Lung (tissue), 12 donors: ENCODE data around the gene IL18BP. TPM values are rescaled to one million over a fixed set of nuclear protein-coding genes. Genes with fewer than 3 reads are reported as not detected.

Experiments
- ATAC-seq: fragments of 200-7000 bp; cut with Tn5 transposase; one replicate; pipeline ENCODE4 v1.9.1; 2020; ENCODE audit warnings: moderate number of reproducible peaks; ENCODE audit not compliant: insufficient read depth, low FRiP score
- DNase-seq, 3 donors: peaks; one replicate each; pipeline ENCODE4 v3.0.0-alpha.2; 2013 to 2017
- H3K27ac ChIP-seq, 2 donors: one replicate each; pipeline ENCODE4 v1.5.1; 2013; ENCODE audit warnings: mild to moderate bottlenecking in 2 of 2, moderate library complexity in 2 of 2, control low read depth in 1 of 2, inconsistent platforms in 1 of 2, low read depth in 1 of 2, low read length in 1 of 2
- H3K27me3 ChIP-seq, 3 donors: one replicate each; pipeline ENCODE4 v1.5.1; 2013; ENCODE audit warnings: low read length in 2 of 3; ENCODE audit not compliant: control insufficient read depth in 3 of 3, insufficient read depth in 3 of 3
- H3K36me3 ChIP-seq, 4 donors: one replicate each; pipeline ENCODE4 v1.5.1; 2013; ENCODE audit warnings: low read length in 4 of 4, mild to moderate bottlenecking in 1 of 4, moderate library complexity in 1 of 4; ENCODE audit not compliant: control insufficient read depth in 4 of 4, insufficient read depth in 4 of 4
- H3K4me1 ChIP-seq, 5 donors: one replicate each; pipeline ENCODE4 v1.5.1; 2013; ENCODE audit warnings: low read length in 5 of 5, mild to moderate bottlenecking in 2 of 5, moderate library complexity in 1 of 5; ENCODE audit not compliant: control insufficient read depth in 5 of 5, insufficient read depth in 5 of 5
- H3K4me3 ChIP-seq: one replicate; pipeline ENCODE4 v1.5.1; 2013; ENCODE audit warnings: mild to moderate bottlenecking, control low read depth, moderate library complexity
- H3K9ac ChIP-seq, 2 donors: one replicate each; pipeline ENCODE4 v1.5.1; 2013; ENCODE audit warnings: low read length in 2 of 2, control low read depth in 1 of 2; ENCODE audit not compliant: insufficient read depth in 1 of 2
- H3K9me3 ChIP-seq, 4 donors: one replicate each; pipeline ENCODE4 v1.5.1; 2013; ENCODE audit warnings: low read length in 3 of 4, mild to moderate bottlenecking in 1 of 4, moderate library complexity in 1 of 4; ENCODE audit not compliant: control insufficient read depth in 4 of 4, insufficient read depth in 3 of 4
- CTCF ChIP-seq: IDR thresholded peaks from 2 replicates; pipeline ENCODE4 v1.5.1; 2012; ENCODE audit warnings: mild to moderate bottlenecking; ENCODE audit errors: control extremely low read depth, extremely low read depth
- WGBS, 2 donors: extraction: QIAGEN DNeasy Blood & Tissue Kit; methylation state at CpG; one replicate each; pipeline ENCODE4 v1.1.7; 2013; 5-methylcytosine and 5-hydroxymethylcytosine counted together
- polyA plus RNA-seq, 2 donors: library from polyadenylated mRNA; stranded (reverse); fragments of 200-250 nt; gene quantifications; one replicate each; pipeline ENCODE4 v1.2.1, GENCODE V29; 2013
- total RNA-seq, 2 donors: library from RNA; depleted of rRNA in 1 of 2; stranded (reverse); fragments of >200 nt in 1 of 2; gene quantifications; one replicate each; pipeline ENCODE4 v1.2.1, GENCODE V29; 2014 to 2021
- donor health status: control.
- donor health status: control.
- donor health status: Bipolar disorder and iron deficiency.
- donor health status: healthy.
- donor health status: DM: yes; HTN: yes; CAD: no.

Gene IL18BP
- total and polyA plus RNA-seq, 4 donors, result 8.6 to 38.6 (median 20.1) TPM

- WGBS, 2 donors, result 22 to 41% methylated on average over 5 of the region's 5 CpGs
- Histone ChIP-seq H3K9ac (peak overlapping the region; percentile 71 to 99), H3K27ac (peak overlapping the region; percentile 91 to 100), H3K27me3 (no peaks in the 10 kb centered on the region), H3K4me3 (peak overlapping the region; percentile 17), H3K36me3 (peaks cover 3 to 10% (median 7%) of the 10 kb centered on the region in 4 donors), H3K9me3 (no peaks in the 10 kb centered on the region), H3K4me1 (peaks cover 7 to 65% (median 37%) of the 10 kb centered on the region in 5 donors)
- ATAC-seq, result peak; percentile 11
- DNase-seq, result peak; percentile 59 to 88 (median 81)
- TF ChIP-seq CTCF, result no peak
Observed at GRCh38 chr11:72039031-72039855, 40.5 kb downstream of the IL18BP start.

- 13 to 14% methylated on average over 6 of the region's 6 CpGs for WGBS, 2 donors
- H3K36me3 ChIP-seq, result peaks cover 3 to 5% (median 4%) of the 10 kb centered on the region in 4 donors
- H3K27ac ChIP-seq, result peak overlapping the region; percentile 91 to 100
- no peak for ATAC-seq
- no peak for TF ChIP-seq CTCF
- peak overlapping the region; percentile 71 to 99 for H3K9ac ChIP-seq
- DNase-seq, result peak in 2 of 3 donors; percentile 29 to 32
- peak overlapping the region; percentile 58 for H3K4me3 ChIP-seq
- no peaks in the 10 kb centered on the region for H3K27me3 ChIP-seq
- H3K9me3 ChIP-seq, result no peaks in the 10 kb centered on the region
- peaks cover 7 to 69% (median 37%) of the 10 kb centered on the region in 5 donors for H3K4me1 ChIP-seq
Observed at GRCh38 chr11:72039856-72040401, 41.2 kb downstream of the IL18BP start.

- Histone ChIP-seq H3K27ac (peak overlapping the region; percentile 91 to 100), H3K4me1 (peaks cover 7 to 77% (median 37%) of the 10 kb centered on the region in 5 donors), H3K4me3 (peak overlapping the region; percentile 58), H3K36me3 (peaks cover 0 to 3% (median 1%) of the 10 kb centered on the region in 4 donors), H3K9me3 (no peaks in the 10 kb centered on the region), H3K27me3 (no peaks in the 10 kb centered on the region), H3K9ac (peak overlapping the region; percentile 71 to 99)
- TF ChIP-seq CTCF, result no peak
- ATAC-seq (peak; percentile 79), DNase-seq (peak; percentile 99 to 100 (median 99))
- 1% methylated on average over 23 of the region's 23 CpGs for WGBS, 2 donors
Observed at GRCh38 chr11:72040491-72041363, 42.0 kb downstream of the IL18BP start.
